Neural progenitor cell (in vitro differentiated cells): ENCODE results near the gene CARMIL1. TPM values are rescaled to one million over a fixed set of nuclear protein-coding genes. Genes with fewer than 3 reads are reported as not detected.
A peak's percentile ranks its signal among the peaks of the same experiment; 100 is the strongest.

Source experiments
- DNase-seq: peaks from one replicate; pipeline ENCODE4 v3.0.0-alpha.2; 2016; ENCODE audit warnings: low spot score
- H2AFZ ChIP-seq: fragments of 200-600 bp; sonication (generic); replicated peaks from 2 replicates; pipeline ENCODE4 v1.6.1; 2016; ENCODE audit warnings: antibody characterized with exemption
- H3F3A ChIP-seq: fragments of 200-600 bp; sonication (generic); 2 replicates; pipeline ENCODE4 v1.6.1; 2016; ENCODE audit warnings: antibody characterized with exemption, low read depth
- H3K27ac ChIP-seq: fragments of 200-600 bp; sonication (generic); 2 replicates; pipeline ENCODE4 v1.5.1; 2016; ENCODE audit warnings: mild to moderate bottlenecking
- H3K27me3 ChIP-seq: fragments of 200-600 bp; sonication (generic); 2 replicates; pipeline ENCODE4 v1.6.1; 2016; ENCODE audit warnings: mild to moderate bottlenecking, moderate library complexity
- H3K36me3 ChIP-seq: fragments of 200-600 bp; sonication (generic); 2 replicates; pipeline ENCODE4 v1.5.1; 2016
- H3K4me1 ChIP-seq: fragments of 200-600 bp; sonication (generic); 2 replicates; pipeline ENCODE4 v1.6.1; 2016; ENCODE audit warnings: mixed run types
- H3K4me2 ChIP-seq: fragments of 200-600 bp; sonication (generic); 2 replicates; pipeline ENCODE4 v1.6.1; 2016
- H3K4me3 ChIP-seq: fragments of 200-600 bp; sonication (generic); 2 replicates; pipeline ENCODE4 v1.5.1; 2016
- H3K79me2 ChIP-seq: fragments of 200-600 bp; sonication (generic); 2 replicates; pipeline ENCODE4 v1.6.1; 2016; ENCODE audit warnings: low read depth
- H3K9ac ChIP-seq: fragments of 200-600 bp; sonication (generic); 2 replicates; pipeline ENCODE4 v1.6.1; 2016
- H3K9me3 ChIP-seq: fragments of 200-600 bp; sonication (generic); 2 replicates; pipeline ENCODE4 v1.5.1; 2016; ENCODE audit warnings: low read depth
- H4K20me1 ChIP-seq: fragments of 200-600 bp; sonication (generic); 2 replicates; pipeline ENCODE4 v1.6.1; 2016; ENCODE audit warnings: low read depth
- H3K27ac Mint-ChIP-seq: 3 replicates; pipeline ENCODE4 v1.8.0; 2021; ENCODE audit warnings: mixed read lengths
- H3K27me3 Mint-ChIP-seq: 2 replicates; pipeline ENCODE4 v1.8.0; 2022; ENCODE audit warnings: low read depth, mild to moderate bottlenecking, inconsistent platforms, moderate library complexity, mixed read lengths; ENCODE audit not compliant: insufficient read depth
- H3K36me3 Mint-ChIP-seq: 3 replicates; pipeline ENCODE4 v1.8.0; 2021; ENCODE audit warnings: mixed read lengths
- H3K4me1 Mint-ChIP-seq: 3 replicates; pipeline ENCODE4 v1.8.0; 2021; ENCODE audit warnings: mixed read lengths
- H3K4me3 Mint-ChIP-seq: 3 replicates; pipeline ENCODE4 v1.8.0; 2021; ENCODE audit warnings: mild to moderate bottlenecking, moderate library complexity, mixed read lengths
- H3K9me3 Mint-ChIP-seq: 3 replicates; pipeline ENCODE4 v1.8.0; 2020; ENCODE audit warnings: mixed read lengths
- CTCF ChIP-seq: fragments of 200-600 bp; sonication (generic); IDR thresholded peaks from 2 replicates; pipeline ENCODE4 v1.5.1; 2017; ENCODE audit warnings: antibody characterized with exemption, mild to moderate bottlenecking
- EZH2 ChIP-seq: fragments of 200-600 bp; sonication (generic); IDR thresholded peaks from 2 replicates; pipeline ENCODE4 v1.6.1; 2017; ENCODE audit warnings: antibody characterized with exemption, mild to moderate bottlenecking, moderate library complexity
- EZH2phosphoT487 ChIP-seq: fragments of 200-600 bp; sonication (generic); IDR thresholded peaks from 2 replicates; pipeline ENCODE4 v1.6.1; 2017; ENCODE audit warnings: antibody characterized with exemption
- total RNA-seq: library from RNA; depleted of rRNA; stranded (reverse); fragments of >200 nt; gene quantifications from 2 replicates; pipeline ENCODE4 v1.2.3, GENCODE V29; 2015; ENCODE audit warnings: low replicate concordance

The CARMIL1 gene
- total RNA-seq, 1 donor from 2014 or later = 13.3 TPM

GRCh38 chr6:25327432-25327831, 48.3 kb downstream of the CARMIL1 start:
- no peak overlapping the region for H3K27ac ChIP-seq
- H3K4me1 Mint-ChIP-seq = peaks cover 40% of the 10 kb centered on the region
- H3K4me3 Mint-ChIP-seq = no peak overlapping the region
- H3K9ac ChIP-seq = no peak overlapping the region
- no peaks in the 10 kb centered on the region for H3K36me3 Mint-ChIP-seq
- H3K79me2 ChIP-seq = peaks cover 5% of the 10 kb centered on the region
- H3K36me3 ChIP-seq = no peaks in the 10 kb centered on the region
- no peaks in the 10 kb centered on the region for H3K27me3 ChIP-seq
- no peaks in the 10 kb centered on the region for H3K9me3 ChIP-seq
- no peak overlapping the region for H3K4me3 ChIP-seq
- no peak for DNase-seq
- H2AFZ ChIP-seq = no peak overlapping the region
- H3K9me3 Mint-ChIP-seq = no peaks in the 10 kb centered on the region
- no peaks in the 10 kb centered on the region for H4K20me1 ChIP-seq
- H3K4me1 ChIP-seq = peaks cover 19% of the 10 kb centered on the region
- H3F3A ChIP-seq = no peaks in the 10 kb centered on the region
- H3K4me2 ChIP-seq = no peak overlapping the region
- H3K27me3 Mint-ChIP-seq = no peaks in the 10 kb centered on the region
- no peak for TF ChIP-seq EZH2
- TF ChIP-seq CTCF = no peak
- no peak for TF ChIP-seq EZH2phosphoT487
- no peak overlapping the region for H3K27ac Mint-ChIP-seq

GRCh38 chr6:25329161-25329817, 50.1 kb downstream of the CARMIL1 start:
- Histone ChIP-seq H4K20me1 (no peaks in the 10 kb centered on the region), H3K4me3 (no peak overlapping the region), H3K36me3 (no peaks in the 10 kb centered on the region), H3K4me2 (peak overlapping the region; percentile 42), H3K9ac (no peak overlapping the region), H3K4me1 (peaks cover 13% of the 10 kb centered on the region), H3F3A (no peaks in the 10 kb centered on the region), H3K27me3 (no peaks in the 10 kb centered on the region), H3K27ac (no peak overlapping the region), H3K79me2 (peaks cover 12% of the 10 kb centered on the region), H2AFZ (no peak overlapping the region), H3K9me3 (no peaks in the 10 kb centered on the region)
- TF ChIP-seq CTCF = no peak
- TF ChIP-seq EZH2 = no peak
- H3K4me1 Mint-ChIP-seq = peaks cover 30% of the 10 kb centered on the region
- no peaks in the 10 kb centered on the region for H3K27me3 Mint-ChIP-seq
- no peak overlapping the region for H3K27ac Mint-ChIP-seq
- no peak overlapping the region for H3K4me3 Mint-ChIP-seq
- H3K36me3 Mint-ChIP-seq = no peaks in the 10 kb centered on the region
- DNase-seq = no peak
- no peaks in the 10 kb centered on the region for H3K9me3 Mint-ChIP-seq

- Mint-ChIP-seq H3K4me3 (no peak overlapping the region), H3K27ac (no peak overlapping the region), H3K4me1 (peaks cover 29% of the 10 kb centered on the region), H3K27me3 (no peaks in the 10 kb centered on the region), H3K9me3 (no peaks in the 10 kb centered on the region), H3K36me3 (no peaks in the 10 kb centered on the region)
- no peak overlapping the region for H2AFZ ChIP-seq
- H3K9ac ChIP-seq = no peak overlapping the region
- no peak overlapping the region for H3K27ac ChIP-seq
- H3K9me3 ChIP-seq = no peaks in the 10 kb centered on the region
- peaks cover 17% of the 10 kb centered on the region for H3K4me1 ChIP-seq
- no peaks in the 10 kb centered on the region for H3K36me3 ChIP-seq
- no peaks in the 10 kb centered on the region for H3K27me3 ChIP-seq
- DNase-seq = no peak
- TF ChIP-seq EZH2 (no peak), EZH2phosphoT487 (no peak), CTCF (no peak)
- H3F3A ChIP-seq = no peaks in the 10 kb centered on the region
- H3K4me2 ChIP-seq = no peak overlapping the region
- H4K20me1 ChIP-seq = no peaks in the 10 kb centered on the region
- H3K79me2 ChIP-seq = peaks cover 12% of the 10 kb centered on the region
- H3K4me3 ChIP-seq = no peak overlapping the region
These were observed 50.8 kb downstream of the CARMIL1 start for GRCh38 chr6:25329982-25330381.
